ENCODE data around the gene GGA1. TPM values are rescaled to one million over a fixed set of nuclear protein-coding genes. Genes with fewer than 3 reads are reported as not detected.

Gene GGA1
- total RNA-seq, 2 donors from 2014 or later: 43.9 to 146 TPM

- TF ChIP-seq POLR2AphosphoS5 (IDR thresholded peaks at IDR 0.05) (no peak), POLR2A (IDR thresholded peaks at IDR 0.05) (no peak), CTCF (IDR thresholded peaks at IDR 0.05) (no peak)
- no peaks in the 10 kb centered on the region for H3K9me3 ChIP-seq
- intact Hi-C loops (cut with DNase I): no loop called here
- no peaks in the 10 kb centered on the region for H3K27me3 ChIP-seq (replicated peaks; ENCODE audit: insufficient read depth)
- H3K27ac ChIP-seq: no peak overlapping the region
- peaks cover 0 to 2% of the 10 kb centered on the region in 2 donors for H3K36me3 ChIP-seq
- H3K4me3 ChIP-seq: no peak overlapping the region
- no peak for DNase-seq (ENCODE audit: low spot score)
- H3K4me1 ChIP-seq (replicated peaks): peaks cover 5% of the 10 kb centered on the region
- 91% methylated on average over 11 of the region's 14 CpGs for WGBS
These were observed 9.5 kb downstream of the GGA1 start for GRCh38 chr22:37618072-37618656.

- H3K4me1 ChIP-seq (replicated peaks): peaks cover 2% of the 10 kb centered on the region
- H3K4me3 ChIP-seq: no peak overlapping the region
- TF ChIP-seq CTCF (IDR thresholded peaks at IDR 0.05) (no peak), POLR2AphosphoS5 (IDR thresholded peaks at IDR 0.05) (no peak), POLR2A (IDR thresholded peaks at IDR 0.05) (no peak)
- no peaks in the 10 kb centered on the region for H3K9me3 ChIP-seq
- H3K27me3 ChIP-seq (replicated peaks; ENCODE audit: insufficient read depth): no peaks in the 10 kb centered on the region
- no peak for DNase-seq (ENCODE audit: low spot score)
- H3K27ac ChIP-seq: no peak overlapping the region
- intact Hi-C loops (cut with DNase I): no loop called here
- peaks cover 0 to 2% of the 10 kb centered on the region in 2 donors for H3K36me3 ChIP-seq
- 93% methylated on average over 6 of the region's 6 CpGs for WGBS
These were observed 10.0 kb downstream of the GGA1 start for GRCh38 chr22:37618674-37619073.

- DNase-seq (ENCODE audit: low spot score): no peak
- intact Hi-C loops (cut with DNase I): no loop called here
These were observed 11.4 kb downstream of the GGA1 start for GRCh38 chr22:37619991-37620390.

GRCh38 chr22:37621352-37621860 lies 12.8 kb downstream of the GGA1 start:
- no peak for TF ChIP-seq CTCF (IDR thresholded peaks at IDR 0.05)
- TF ChIP-seq POLR2AphosphoS5 (IDR thresholded peaks at IDR 0.05): no peak
- TF ChIP-seq POLR2A (IDR thresholded peaks at IDR 0.05): no peak
- WGBS: 94% methylated on average over 12 of the region's 12 CpGs
- Histone ChIP-seq H3K4me1 (replicated peaks) (peaks cover under 1% of the 10 kb centered on the region), H3K4me3 (no peak overlapping the region), H3K27ac (no peak overlapping the region), H3K36me3 (peaks cover 0 to 2% of the 10 kb centered on the region in 2 donors), H3K9me3 (no peaks in the 10 kb centered on the region), H3K27me3 (replicated peaks; ENCODE audit: insufficient read depth) (no peaks in the 10 kb centered on the region)
- intact Hi-C loops (cut with DNase I): no loop called here
- no peak for DNase-seq (ENCODE audit: low spot score)

More at GRCh38 chr22:37619991-37620390, 11.4 kb downstream of the GGA1 start:
- Histone ChIP-seq H3K36me3 (peaks cover 0 to 2% of the 10 kb centered on the region in 2 donors), H3K9me3 (no peaks in the 10 kb centered on the region), H3K4me1 (replicated peaks) (no peaks in the 10 kb centered on the region), H3K27me3 (replicated peaks; ENCODE audit: insufficient read depth) (no peaks in the 10 kb centered on the region), H3K4me3 (no peak overlapping the region), H3K27ac (no peak overlapping the region)
- 93% methylated on average over 7 of the region's 7 CpGs for WGBS
- TF ChIP-seq POLR2A (IDR thresholded peaks at IDR 0.05) (no peak), POLR2AphosphoS5 (IDR thresholded peaks at IDR 0.05) (no peak), CTCF (IDR thresholded peaks at IDR 0.05) (no peak)

Data from prostate gland (tissue), 2 donors.